Loucy (cell line): ENCODE data around the gene BRICD5.

Source experiments
- CTCF ChIP-seq: fragments of 200-600 bp; sonication (generic); conservative IDR thresholded peaks from 2 replicates; pipeline ENCODE4 v1.5.1; 2014; ENCODE audit warnings: mild to moderate bottlenecking, antibody characterized with exemption, low read length
- EZH2phosphoT487 ChIP-seq: fragments of 200-600 bp; IDR thresholded peaks from 2 replicates; pipeline ENCODE4 v1.6.1; 2018; ENCODE audit warnings: antibody characterized with exemption, mild to moderate bottlenecking, moderate library complexity, borderline replicate concordance

DNA sequence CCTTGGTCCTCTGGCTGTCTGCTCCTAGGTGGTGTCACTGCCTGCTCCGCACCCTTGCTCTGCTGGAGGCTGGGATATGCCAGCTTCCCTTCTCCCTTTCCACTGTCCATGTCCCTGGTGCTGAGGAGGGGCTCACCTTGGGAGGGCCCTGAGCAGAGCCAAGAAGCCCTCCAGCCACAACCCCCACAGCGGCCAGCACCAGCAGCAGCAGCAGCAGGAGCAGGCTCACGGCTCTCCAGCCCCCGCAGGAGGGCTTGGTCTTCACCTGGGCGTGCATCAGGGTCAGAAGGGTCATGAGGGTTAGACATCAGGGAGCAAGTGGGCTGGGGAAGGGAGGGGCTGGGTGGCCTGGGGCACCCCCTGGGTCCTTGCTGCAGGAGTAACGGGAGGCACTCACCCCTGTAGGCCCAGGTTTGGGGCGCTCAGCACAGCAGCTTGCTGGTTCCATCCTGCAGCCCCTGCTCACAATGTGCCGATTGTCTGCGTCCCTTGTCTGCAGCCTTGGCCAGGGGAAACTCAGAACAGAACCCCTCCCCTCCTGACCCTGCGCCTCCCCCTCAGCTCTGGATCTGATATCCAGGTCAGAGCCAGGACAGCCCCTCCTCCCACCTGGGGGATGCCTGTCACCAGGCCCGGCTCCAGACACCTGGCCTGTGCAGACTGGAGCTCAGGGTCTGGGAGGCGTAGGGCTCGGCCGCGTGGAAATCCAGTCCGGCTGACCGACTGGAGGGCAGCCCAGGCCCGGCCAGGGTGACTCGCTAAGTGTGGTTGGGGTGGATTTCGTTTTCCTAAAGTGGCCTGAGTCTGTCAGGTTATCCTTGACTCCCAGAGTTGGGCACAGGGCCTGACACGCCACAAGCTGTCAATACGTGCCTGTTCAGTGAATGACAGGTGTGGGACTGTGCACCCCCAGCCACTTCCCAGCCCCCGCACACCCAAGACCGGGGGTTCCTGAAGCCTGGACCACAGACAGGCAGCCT is at the start of gene BRICD5:
- TF ChIP-seq CTCF (no peak), EZH2phosphoT487 (no peak)
